Measurements from ENCODE around the gene SPTBN4.
"Not testable (repeated sequence)": the region's sequence is repeated elsewhere in the genome, so short reads cannot be mapped to it uniquely, and the experiment has no call there.

The SPTBN4 gene

GRCh38 chr19:40453151-40453735 lies 13.6 kb upstream of the SPTBN4 start:
- Histone ChIP-seq H3K27ac (ENCODE audit: low read depth, low read length) (no peak overlapping the region), H3K79me2 (ENCODE audit: control insufficient read depth, insufficient read depth, low read length, unreplicated experiment) (no peaks in the 10 kb centered on the region), H2AFZ (ENCODE audit: low read length, unreplicated experiment) (no peak overlapping the region), H3K36me3 (ENCODE audit: insufficient read depth, low read length) (no peaks in the 10 kb centered on the region), H3K27me3 (ENCODE audit: insufficient read depth, low read length) (no peaks in the 10 kb centered on the region), H3K4me3 (ENCODE audit: low read depth, low read length) (no peak overlapping the region), H3K4me1 (ENCODE audit: control insufficient read depth, insufficient read depth, low read length, unreplicated experiment) (no peaks in the 10 kb centered on the region)

- H3K79me2 ChIP-seq (ENCODE audit: control insufficient read depth, insufficient read depth, low read length, unreplicated experiment); H3K4me1 ChIP-seq (ENCODE audit: control insufficient read depth, insufficient read depth, low read length, unreplicated experiment); H3K36me3 ChIP-seq (ENCODE audit: insufficient read depth, low read length); H3K4me3 ChIP-seq (ENCODE audit: low read depth, low read length); H2AFZ ChIP-seq (ENCODE audit: low read length, unreplicated experiment); H3K27ac ChIP-seq (ENCODE audit: low read depth, low read length); H3K27me3 ChIP-seq (ENCODE audit: insufficient read depth, low read length): not testable (repeated sequence)
Observed at GRCh38 chr19:40453943-40454342, 12.9 kb upstream of the SPTBN4 start.

GRCh38 chr19:40457048-40457447 lies 9.8 kb upstream of the SPTBN4 start:
- Histone ChIP-seq H2AFZ (ENCODE audit: low read length, unreplicated experiment) (no peak overlapping the region), H3K4me3 (ENCODE audit: low read depth, low read length) (no peak overlapping the region), H3K79me2 (ENCODE audit: control insufficient read depth, insufficient read depth, low read length, unreplicated experiment) (no peaks in the 10 kb centered on the region), H3K27ac (ENCODE audit: low read depth, low read length) (no peak overlapping the region), H3K4me1 (ENCODE audit: control insufficient read depth, insufficient read depth, low read length, unreplicated experiment) (no peaks in the 10 kb centered on the region), H3K36me3 (ENCODE audit: insufficient read depth, low read length) (no peaks in the 10 kb centered on the region), H3K27me3 (ENCODE audit: insufficient read depth, low read length) (no peaks in the 10 kb centered on the region)

GRCh38 chr19:40457953-40458596 lies 8.7 kb upstream of the SPTBN4 start:
- Histone ChIP-seq H3K27me3 (ENCODE audit: insufficient read depth, low read length) (no peaks in the 10 kb centered on the region), H3K36me3 (ENCODE audit: insufficient read depth, low read length) (no peaks in the 10 kb centered on the region), H3K4me3 (ENCODE audit: low read depth, low read length) (no peak overlapping the region), H3K79me2 (ENCODE audit: control insufficient read depth, insufficient read depth, low read length, unreplicated experiment) (peaks cover 2% of the 10 kb centered on the region), H3K4me1 (ENCODE audit: control insufficient read depth, insufficient read depth, low read length, unreplicated experiment) (no peaks in the 10 kb centered on the region), H3K27ac (ENCODE audit: low read depth, low read length) (no peak overlapping the region), H2AFZ (ENCODE audit: low read length, unreplicated experiment) (no peak overlapping the region)

- Histone ChIP-seq H3K36me3 (ENCODE audit: insufficient read depth, low read length) (no peaks in the 10 kb centered on the region), H2AFZ (ENCODE audit: low read length, unreplicated experiment) (no peak overlapping the region), H3K79me2 (ENCODE audit: control insufficient read depth, insufficient read depth, low read length, unreplicated experiment) (peaks cover 3% of the 10 kb centered on the region), H3K27me3 (ENCODE audit: insufficient read depth, low read length) (no peaks in the 10 kb centered on the region), H3K4me1 (ENCODE audit: control insufficient read depth, insufficient read depth, low read length, unreplicated experiment) (no peaks in the 10 kb centered on the region), H3K4me3 (ENCODE audit: low read depth, low read length) (no peak overlapping the region), H3K27ac (ENCODE audit: low read depth, low read length) (no peak overlapping the region)
Observed at GRCh38 chr19:40458597-40458974, 8.2 kb upstream of the SPTBN4 start.

- H3K4me1 ChIP-seq (ENCODE audit: control insufficient read depth, insufficient read depth, low read length, unreplicated experiment) = peaks cover 7% of the 10 kb centered on the region
- H3K79me2 ChIP-seq (ENCODE audit: control insufficient read depth, insufficient read depth, low read length, unreplicated experiment) = peaks cover 9% of the 10 kb centered on the region
- H3K36me3 ChIP-seq (ENCODE audit: insufficient read depth, low read length) = no peaks in the 10 kb centered on the region
- H3K27ac ChIP-seq (ENCODE audit: low read depth, low read length) = no peak overlapping the region
- H3K27me3 ChIP-seq (ENCODE audit: insufficient read depth, low read length) = no peaks in the 10 kb centered on the region
- no peak overlapping the region for H2AFZ ChIP-seq (ENCODE audit: low read length, unreplicated experiment)
- H3K4me3 ChIP-seq (ENCODE audit: low read depth, low read length) = no peak overlapping the region
Observed at GRCh38 chr19:40460185-40460584, 6.6 kb upstream of the SPTBN4 start.

- no peaks in the 10 kb centered on the region for H3K36me3 ChIP-seq (ENCODE audit: insufficient read depth, low read length)
- peaks cover 13% of the 10 kb centered on the region for H3K4me1 ChIP-seq (ENCODE audit: control insufficient read depth, insufficient read depth, low read length, unreplicated experiment)
- no peak overlapping the region for H2AFZ ChIP-seq (ENCODE audit: low read length, unreplicated experiment)
- H3K79me2 ChIP-seq (ENCODE audit: control insufficient read depth, insufficient read depth, low read length, unreplicated experiment) = peaks cover 9% of the 10 kb centered on the region
- no peak overlapping the region for H3K27ac ChIP-seq (ENCODE audit: low read depth, low read length)
- peaks cover 4% of the 10 kb centered on the region; the same call in 1 of the 2 replicates for H3K27me3 ChIP-seq (ENCODE audit: insufficient read depth, low read length)
- H3K4me3 ChIP-seq (ENCODE audit: low read depth, low read length) = no peak overlapping the region
Observed at GRCh38 chr19:40461669-40462221, 5.1 kb upstream of the SPTBN4 start.

- H3K27me3 ChIP-seq (ENCODE audit: insufficient read depth, low read length); H3K79me2 ChIP-seq (ENCODE audit: control insufficient read depth, insufficient read depth, low read length, unreplicated experiment); H3K4me3 ChIP-seq (ENCODE audit: low read depth, low read length); H3K36me3 ChIP-seq (ENCODE audit: insufficient read depth, low read length); H2AFZ ChIP-seq (ENCODE audit: low read length, unreplicated experiment); H3K27ac ChIP-seq (ENCODE audit: low read depth, low read length): not testable (repeated sequence)
- H3K4me1 ChIP-seq (ENCODE audit: control insufficient read depth, insufficient read depth, low read length, unreplicated experiment) = peaks cover 13% of the 10 kb centered on the region
Observed at GRCh38 chr19:40463587-40464037, 3.2 kb upstream of the SPTBN4 start.

- H3K4me3 ChIP-seq (ENCODE audit: low read depth, low read length) = peak overlapping the region; percentile 91
- H3K36me3 ChIP-seq (ENCODE audit: insufficient read depth, low read length) = no peaks in the 10 kb centered on the region
- peak overlapping the region; percentile 54 for H2AFZ ChIP-seq (ENCODE audit: low read length, unreplicated experiment)
- peaks cover 13% of the 10 kb centered on the region for H3K4me1 ChIP-seq (ENCODE audit: control insufficient read depth, insufficient read depth, low read length, unreplicated experiment)
- peaks cover 9% of the 10 kb centered on the region for H3K79me2 ChIP-seq (ENCODE audit: control insufficient read depth, insufficient read depth, low read length, unreplicated experiment)
- peak overlapping the region; percentile 71 for H3K27ac ChIP-seq (ENCODE audit: low read depth, low read length)
- peaks cover 4% of the 10 kb centered on the region; the same call in 1 of the 2 replicates for H3K27me3 ChIP-seq (ENCODE audit: insufficient read depth, low read length)
Observed at GRCh38 chr19:40464059-40465024, 2.5 kb upstream of the SPTBN4 start.

- Histone ChIP-seq H3K36me3 (ENCODE audit: insufficient read depth, low read length) (no peaks in the 10 kb centered on the region), H3K79me2 (ENCODE audit: control insufficient read depth, insufficient read depth, low read length, unreplicated experiment) (peaks cover 9% of the 10 kb centered on the region), H3K27me3 (ENCODE audit: insufficient read depth, low read length) (peaks cover 4% of the 10 kb centered on the region; the same call in 1 of the 2 replicates), H3K4me3 (ENCODE audit: low read depth, low read length) (peak overlapping the region; percentile 91), H3K4me1 (ENCODE audit: control insufficient read depth, insufficient read depth, low read length, unreplicated experiment) (peaks cover 13% of the 10 kb centered on the region), H2AFZ (ENCODE audit: low read length, unreplicated experiment) (peak overlapping the region; percentile 71), H3K27ac (ENCODE audit: low read depth, low read length) (peak overlapping the region; percentile 71)
Observed at GRCh38 chr19:40465025-40465556, 1.7 kb upstream of the SPTBN4 start.

Data from ACC112 (cell line).